Bronchial epithelial cell (primary cell): ENCODE measurements around the gene BOLA3. TPM values are rescaled to one million over a fixed set of nuclear protein-coding genes. Genes with fewer than 3 reads are reported as not detected.

Source experiments
- DNase-seq: peaks from one replicate; pipeline ENCODE4 v3.0.0-alpha.2; 2010; ENCODE audit warnings: low read depth
- FAIRE-seq: peaks from 2 replicates; lab custom pipeline; 2011; peaks lifted over from hg19 to GRCh38; lab: Jason Lieb, UNC
- H3K27me3 ChIP-seq: 2 replicates; pipeline ENCODE4 v1.5.1; 2011; ENCODE audit warnings: low read length; ENCODE audit not compliant: control insufficient read depth, insufficient read depth
- H3K36me3 ChIP-seq: 2 replicates; pipeline ENCODE4 v1.5.1; 2011; ENCODE audit warnings: low read length; ENCODE audit not compliant: control insufficient read depth, insufficient read depth
- H3K4me3 ChIP-seq: 2 replicates; pipeline ENCODE4 v1.5.1; 2011; ENCODE audit warnings: mild to moderate bottlenecking, low read depth, low read length, control low read depth
- total RNA-seq: library from RNA; depleted of rRNA; stranded (reverse); fragments of >200 nt; gene quantifications from 2 replicates; pipeline ENCODE4 v1.2.1, GENCODE V29; 2014
- TF ChIP-seq, protein P1 (sequence below): IDR thresholded peaks from 2 replicates; pipeline ENCODE4 v1.5.1; 2011; ENCODE audit warnings: mild to moderate bottlenecking, moderate library complexity, low read length, control low read depth, inconsistent platforms; ENCODE audit not compliant: insufficient read depth, severe bottlenecking

BOLA3 gene
- total RNA-seq, 1 donor from 2014 or later, result 31.1 TPM

DNA sequence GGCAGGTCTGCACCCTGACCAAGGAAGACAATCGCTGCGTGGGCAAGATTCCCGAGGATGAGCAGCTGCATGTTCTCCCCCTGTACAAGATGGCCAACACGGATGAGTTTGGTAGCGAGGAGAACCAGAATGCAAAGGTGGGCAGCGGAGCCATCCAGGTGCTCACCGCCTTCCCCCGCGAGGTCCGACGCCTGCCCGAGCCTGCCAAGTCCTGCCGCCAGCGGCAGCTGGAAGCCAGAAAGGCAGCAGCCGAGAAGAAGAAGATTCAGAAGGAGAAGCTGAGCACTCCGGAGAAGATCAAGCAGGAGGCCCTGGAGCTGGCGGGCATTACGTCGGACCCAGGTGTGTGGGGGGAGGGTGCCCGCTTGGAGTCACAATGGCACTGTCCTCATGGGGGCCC, 48.4 kb downstream of the BOLA3 start:
- FAIRE-seq, result no peak
- no peaks in the 10 kb centered on the region for H3K27me3 ChIP-seq
- TF ChIP-seq, protein P1, sequence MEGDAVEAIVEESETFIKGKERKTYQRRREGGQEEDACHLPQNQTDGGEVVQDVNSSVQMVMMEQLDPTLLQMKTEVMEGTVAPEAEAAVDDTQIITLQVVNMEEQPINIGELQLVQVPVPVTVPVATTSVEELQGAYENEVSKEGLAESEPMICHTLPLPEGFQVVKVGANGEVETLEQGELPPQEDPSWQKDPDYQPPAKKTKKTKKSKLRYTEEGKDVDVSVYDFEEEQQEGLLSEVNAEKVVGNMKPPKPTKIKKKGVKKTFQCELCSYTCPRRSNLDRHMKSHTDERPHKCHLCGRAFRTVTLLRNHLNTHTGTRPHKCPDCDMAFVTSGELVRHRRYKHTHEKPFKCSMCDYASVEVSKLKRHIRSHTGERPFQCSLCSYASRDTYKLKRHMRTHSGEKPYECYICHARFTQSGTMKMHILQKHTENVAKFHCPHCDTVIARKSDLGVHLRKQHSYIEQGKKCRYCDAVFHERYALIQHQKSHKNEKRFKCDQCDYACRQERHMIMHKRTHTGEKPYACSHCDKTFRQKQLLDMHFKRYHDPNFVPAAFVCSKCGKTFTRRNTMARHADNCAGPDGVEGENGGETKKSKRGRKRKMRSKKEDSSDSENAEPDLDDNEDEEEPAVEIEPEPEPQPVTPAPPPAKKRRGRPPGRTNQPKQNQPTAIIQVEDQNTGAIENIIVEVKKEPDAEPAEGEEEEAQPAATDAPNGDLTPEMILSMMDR, result no peak
- H3K4me3 ChIP-seq, result no peak overlapping the region
- no peak for DNase-seq
- peaks cover 18% of the 10 kb centered on the region for H3K36me3 ChIP-seq

DNA sequence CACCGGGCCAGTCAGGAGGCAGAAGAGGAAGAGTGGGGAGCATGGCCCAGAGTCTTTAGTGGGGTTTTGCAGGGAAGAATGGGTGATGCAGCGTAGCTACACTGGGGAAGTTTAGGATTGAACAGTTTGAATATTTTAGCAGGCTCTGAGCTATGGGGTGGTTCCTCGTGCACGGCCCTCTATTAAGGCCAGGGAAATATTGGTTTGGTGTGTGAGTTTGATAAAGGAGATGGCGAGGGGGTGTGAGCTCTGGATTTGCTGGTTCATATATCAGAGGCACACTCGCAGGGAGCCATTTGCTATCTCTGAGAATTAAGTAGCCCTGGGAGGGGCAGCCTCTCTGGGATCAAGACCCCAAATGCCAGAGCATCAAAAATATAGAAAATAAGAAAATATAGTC, 50.1 kb downstream of the BOLA3 start:
- FAIRE-seq (no peak), DNase-seq (no peak)
- H3K4me3 ChIP-seq, result no peak overlapping the region
- TF ChIP-seq, protein P1, result no peak
- peaks cover 32% of the 10 kb centered on the region for H3K36me3 ChIP-seq
- no peaks in the 10 kb centered on the region for H3K27me3 ChIP-seq

DNA sequence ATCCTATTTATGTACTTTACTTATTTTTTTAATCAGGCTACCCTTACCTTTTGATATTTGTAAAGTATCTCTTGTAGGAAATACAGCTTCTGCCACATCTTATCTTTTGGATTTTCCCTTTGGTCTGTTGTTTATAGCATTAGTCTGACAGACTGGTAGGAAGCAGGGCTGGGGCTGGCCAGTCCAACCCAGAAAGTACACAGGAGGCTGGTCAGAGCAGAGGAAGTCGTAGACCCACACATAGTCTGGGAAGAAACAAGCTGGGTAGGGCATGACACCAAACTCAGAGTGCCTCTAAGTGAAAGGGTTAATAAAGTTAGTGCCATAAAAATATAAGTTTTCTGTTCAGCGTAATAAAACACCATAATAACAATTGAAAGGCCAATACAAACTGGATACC, 51.7 kb downstream of the BOLA3 start:
- peaks cover 37% of the 10 kb centered on the region for H3K36me3 ChIP-seq
- H3K27me3 ChIP-seq, result no peaks in the 10 kb centered on the region
- no peak for FAIRE-seq
- DNase-seq, result no peak
- TF ChIP-seq, protein P1, result no peak
- no peak overlapping the region for H3K4me3 ChIP-seq

DNA sequence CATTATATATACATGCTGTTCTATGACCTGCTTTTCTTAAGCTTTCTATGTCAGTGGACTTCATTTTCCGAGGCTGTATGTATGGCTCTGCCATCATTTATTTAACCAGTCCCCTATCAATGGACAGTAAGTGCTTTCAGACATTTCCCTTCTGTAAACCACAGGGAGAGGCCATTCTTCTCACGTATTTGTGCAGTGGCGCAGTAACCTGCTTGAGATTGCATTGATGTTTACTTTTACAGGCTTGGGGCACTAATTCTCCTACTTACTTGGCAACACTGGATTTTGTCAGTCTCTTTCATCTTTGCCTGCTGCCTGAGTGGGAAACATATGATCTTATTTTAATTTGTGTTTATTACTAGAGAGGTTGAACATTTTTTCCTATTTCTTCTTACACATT, 52.1 kb downstream of the BOLA3 start:
- peaks cover 35% of the 10 kb centered on the region for H3K36me3 ChIP-seq
- FAIRE-seq, result no peak
- TF ChIP-seq, protein P1, result no peak

DNA sequence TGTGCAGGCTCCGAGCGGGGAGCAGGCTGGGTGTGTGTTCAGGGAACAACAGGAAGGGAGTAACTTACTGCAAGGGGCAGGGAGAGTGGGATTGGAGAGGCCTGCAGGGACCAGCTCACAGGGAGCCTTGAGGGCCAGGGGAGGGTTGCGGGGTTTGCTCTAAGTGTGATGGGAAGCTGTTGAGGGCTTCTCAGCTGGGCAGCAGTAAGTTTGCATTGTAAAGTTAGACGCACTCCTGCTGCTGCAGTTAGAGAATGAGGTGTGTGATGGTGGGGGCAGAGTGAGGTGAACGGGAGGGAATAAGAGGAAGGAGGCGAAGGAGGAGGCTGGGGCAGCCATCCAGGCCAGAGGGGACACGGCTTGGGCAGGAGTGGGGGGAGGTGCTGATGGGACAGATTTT, 53.4 kb downstream of the BOLA3 start:
- Histone ChIP-seq H3K36me3 (peaks cover 35% of the 10 kb centered on the region), H3K4me3 (no peak overlapping the region), H3K27me3 (no peaks in the 10 kb centered on the region)
- TF ChIP-seq, protein P1, result no peak
- FAIRE-seq (no peak), DNase-seq (no peak)

More for the DNA sequence above, 52.1 kb downstream of the BOLA3 start:
- no peak for DNase-seq
- Histone ChIP-seq H3K27me3 (no peaks in the 10 kb centered on the region), H3K4me3 (no peak overlapping the region)

DNA sequence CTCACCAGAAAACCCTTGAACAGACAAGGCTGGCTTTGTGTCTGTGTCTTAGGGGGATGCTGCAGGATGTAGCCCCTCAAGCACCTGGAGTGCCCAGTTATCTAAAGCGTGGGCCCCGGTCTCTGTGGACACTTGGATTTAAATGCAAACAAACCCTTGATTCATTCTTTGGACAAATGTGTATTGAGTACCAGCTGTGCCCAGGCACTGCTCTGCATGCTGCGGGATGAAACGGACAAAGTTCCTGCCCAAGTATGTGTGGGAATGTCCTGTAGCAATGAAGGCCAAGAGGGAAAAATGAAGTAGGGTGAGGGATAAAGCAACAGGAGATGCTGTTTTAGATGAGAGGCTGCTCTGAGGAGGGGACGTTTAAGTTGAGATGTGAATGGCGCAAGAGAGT, 53.9 kb downstream of the BOLA3 start:
- peak; percentile 13 for FAIRE-seq
- Histone ChIP-seq H3K27me3 (no peaks in the 10 kb centered on the region), H3K36me3 (peaks cover 37% of the 10 kb centered on the region), H3K4me3 (no peak overlapping the region)
- TF ChIP-seq, protein P1, result no peak
- DNase-seq, result no peak
